GM12878 (cell line): Measurements from ENCODE around the gene OSTN. TPM values are rescaled to one million over a fixed set of nuclear protein-coding genes. Genes with fewer than 3 reads are reported as not detected.

Source experiments
- ATAC-seq: fragments of 200-7000 bp; cut with Tn5 transposase; 3 replicates; pipeline ENCODE4 v1.9.1; 2020; ENCODE audit warnings: mild to moderate bottlenecking, moderate library complexity
- BruUV-seq: library from RNA; stranded (reverse); fragments of 400-500 nt; replicated peaks from 2 replicates; lab custom pipeline; 2021; lab: Mats Ljungman, UMichigan
- CTCF ChIA-PET: fragments of 300-600 bp; sonication (Branson Sonifier 250); formaldehyde crosslinking; extraction: SDS; loops from one replicate; lab custom pipeline; 2021; ENCODE audit warnings: inconsistent platforms; lab: Yijun Ruan, JAX
- POLR2A ChIA-PET: fragments of 350-600 bp; formaldehyde crosslinking; extraction: SDS; loops from one replicate; lab custom pipeline; 2021; ENCODE audit warnings: inconsistent platforms; lab: Charles Lee
- RAD21 ChIA-PET: fragments of 300-600 bp; sonication (Branson Sonifier 250); formaldehyde crosslinking; loops from one replicate; lab custom pipeline; 2023; ENCODE audit warnings: antibody characterized with exemption; ENCODE audit not compliant: unreplicated experiment; lab: Charles Lee
- SMC1A ChIA-PET: fragments of 300-600 bp; sonication (Branson Sonifier 250); formaldehyde crosslinking; loops from one replicate; lab custom pipeline; 2023; ENCODE audit not compliant: unreplicated experiment, uncharacterized antibody; lab: Charles Lee
- DNase-seq: peaks from one replicate; pipeline ENCODE4 v3.0.0-alpha.2; 2011; ENCODE audit warnings: low read depth, low spot score
- FAIRE-seq: peaks from 3 replicates; lab custom pipeline; 2011; peaks lifted over from hg19 to GRCh38; lab: Jason Lieb, UNC
- H2AFZ ChIP-seq: 2 replicates; pipeline ENCODE4 v1.6.0; 2011; ENCODE audit warnings: low read depth, low read length, control low read depth; ENCODE audit not compliant: control insufficient read depth
- H3K27ac ChIP-seq: 2 replicates; pipeline ENCODE4 v1.5.1; 2011; ENCODE audit warnings: control low read depth; ENCODE audit not compliant: control insufficient read depth, insufficient read depth
- H3K27me3 ChIP-seq, 2 experiments: replicated peaks in 1 of 2; 2 replicates each; pipeline versions ENCODE4 v1.6.0 to v1.6.1; 2011; ENCODE audit warnings: low read length in 1 of 2; ENCODE audit not compliant: control insufficient read depth in 2 of 2, insufficient read depth in 2 of 2
- H3K36me3 ChIP-seq, 2 experiments: 2 replicates each; pipeline ENCODE4 v1.5.1; 2011; ENCODE audit warnings: low read length in 1 of 2; ENCODE audit not compliant: control insufficient read depth in 2 of 2, insufficient read depth in 2 of 2
- H3K4me1 ChIP-seq: 2 replicates; pipeline ENCODE4 v1.6.1; 2011; ENCODE audit warnings: mild to moderate bottlenecking, low read length, moderate library complexity, mixed read lengths; ENCODE audit not compliant: control insufficient read depth, insufficient read depth
- H3K4me2 ChIP-seq: 2 replicates; pipeline ENCODE4 v1.6.0; 2011; ENCODE audit warnings: control low read depth; ENCODE audit not compliant: control insufficient read depth, insufficient read depth
- H3K4me3 ChIP-seq: fragments of 200-600 bp; sonication (generic); 2 replicates; pipeline ENCODE4 v1.5.1; 2016
- H3K79me2 ChIP-seq: 2 replicates; pipeline ENCODE4 v1.6.0; 2011; ENCODE audit warnings: low read length; ENCODE audit not compliant: control insufficient read depth, insufficient read depth
- H3K9ac ChIP-seq: 2 replicates; pipeline ENCODE4 v1.8.0; 2011; ENCODE audit warnings: low read length, control low read depth, mixed read lengths; ENCODE audit not compliant: control insufficient read depth, insufficient read depth
- H3K9me3 ChIP-seq: replicated peaks from 3 replicates; pipeline ENCODE4 v1.5.1; 2011; ENCODE audit warnings: mild to moderate bottlenecking, low read length; ENCODE audit not compliant: control insufficient read depth, insufficient read depth
- H4K20me1 ChIP-seq: 2 replicates; pipeline ENCODE4 v1.6.0; 2011; ENCODE audit not compliant: control insufficient read depth, insufficient read depth
- CREM ChIP-seq: IDR thresholded peaks from 2 replicates; pipeline ENCODE4 v1.6.1; 2014; ENCODE audit warnings: antibody characterized with exemption, low read depth
- FOXK2 ChIP-seq: fragments of 450-650 bp; IDR thresholded peaks from 2 replicates; pipeline ENCODE4 v1.6.1; 2017; ENCODE audit warnings: mild to moderate bottlenecking, moderate library complexity
- HDGF ChIP-seq: fragments of 450-650 bp; IDR thresholded peaks from 2 replicates; pipeline ENCODE4 v1.6.1; 2016; ENCODE audit warnings: antibody characterized with exemption
- MEF2B ChIP-seq: fragments of 450-650 bp; IDR thresholded peaks from 2 replicates; pipeline ENCODE4 v1.6.1; 2018; ENCODE audit warnings: mild to moderate bottlenecking, moderate library complexity; ENCODE audit not compliant: partially characterized antibody, poor library complexity, severe bottlenecking
- MTA2 ChIP-seq: fragments of 450-650 bp; IDR thresholded peaks from 2 replicates; pipeline ENCODE4 v1.6.1; 2016; ENCODE audit warnings: low read depth, mild to moderate bottlenecking, moderate library complexity
- NBN ChIP-seq: fragments of 450-650 bp; IDR thresholded peaks from 2 replicates; pipeline ENCODE4 v1.6.1; 2016
- PML ChIP-seq: IDR thresholded peaks from 2 replicates; pipeline ENCODE4 v1.6.1; 2012; ENCODE audit warnings: low read length, inconsistent platforms
- POLR2A ChIP-seq: IDR thresholded peaks from 2 replicates; pipeline ENCODE4 v1.6.1; 2011; ENCODE audit warnings: low read depth, mild to moderate bottlenecking, low read length
- POLR2AphosphoS2 ChIP-seq: IDR thresholded peaks from 2 replicates; pipeline ENCODE4 v1.6.1; 2011; ENCODE audit warnings: low read depth, mild to moderate bottlenecking, low read length, improper control_type of control experiment, moderate library complexity
- POLR2AphosphoS5 ChIP-seq: IDR thresholded peaks from 2 replicates; pipeline ENCODE4 v1.6.1; 2011; ENCODE audit warnings: mild to moderate bottlenecking, low read length, inconsistent platforms
- WRNIP1 ChIP-seq: IDR thresholded peaks from 2 replicates; pipeline ENCODE4 v1.6.1; 2011; ENCODE audit warnings: low read depth, low read length, improper control_type of control experiment, borderline replicate concordance
- ZBED1 ChIP-seq: IDR thresholded peaks from 2 replicates; pipeline ENCODE4 v1.6.1; 2016; ENCODE audit warnings: borderline replicate concordance
- ZSCAN29 ChIP-seq: fragments of 450-650 bp; IDR thresholded peaks from 2 replicates; pipeline ENCODE4 v1.6.1; 2017; ENCODE audit warnings: mild to moderate bottlenecking, moderate library complexity
- WGBS: methylation state at CpG from one replicate; pipeline ENCODE4 v1.1.6; 2016; ENCODE audit warnings: low lambda C conversion rate; ENCODE audit not compliant: insufficient replicate concordance, insufficient coverage; ENCODE audit errors: missing lambda C conversion rate; 5-methylcytosine and 5-hydroxymethylcytosine counted together
- in situ Hi-C: fragments of 300-500 bp; cut with MboI; formaldehyde crosslinking; loops from 9 replicates; pipeline ENCODE4 v1.14.3; 2018; ENCODE audit warnings: mixed read lengths
- intact Hi-C: fragments of 100-400 bp; cut with micrococcal nuclease; formaldehyde crosslinking; loops from one replicate; pipeline ENCODE4 v1.14.2; 2022; ENCODE audit not compliant: unreplicated experiment
- polyA plus RNA-seq, 11 experiments: library from polyadenylated mRNA; depleted of rRNA in 4 of 11; unstranded in 6 of 11; stranded (reverse) in 5 of 11; fragments of >200 nt; fragmentation: Nextera tagmentation in 4 of 11; fragmentation: Illumina TruSeq in 1 of 11; extraction: Ambion mirVana in 4 of 11; extraction: Trizol in 1 of 11; gene quantifications; 1 replicate in 1 of 11; 2 replicates in 10 of 11; pipeline versions ENCODE4 v1.2.1 to v1.2.3, GENCODE V29; 2011 to 2016; ENCODE audit warnings: inconsistent platforms in 2 of 11, missing spikeins in 2 of 11, low read depth in 1 of 11
- total RNA-seq, 4 experiments: library from RNA; depleted of rRNA in 3 of 4; stranded (reverse); fragments of >200 nt in 3 of 4; fragmentation: Illumina TruSeq in 1 of 4; extraction: Trizol in 1 of 4; gene quantifications; 2 replicates each; pipeline versions ENCODE4 v1.2.1 to v1.2.3, GENCODE V29; 2013 to 2021
- TF ChIP-seq, protein P1 (sequence below): IDR thresholded peaks from 2 replicates; pipeline ENCODE4 v1.6.1; 2012; ENCODE audit warnings: low read length, inconsistent platforms

The OSTN gene
- total and polyA plus RNA-seq, 10 of the 15 experiments (the other 5 are each of a cell fraction or from before 2014, with no cell fraction given) = 0.04 to 0.27 (median 0.06) TPM; not detected in 6

DNA sequence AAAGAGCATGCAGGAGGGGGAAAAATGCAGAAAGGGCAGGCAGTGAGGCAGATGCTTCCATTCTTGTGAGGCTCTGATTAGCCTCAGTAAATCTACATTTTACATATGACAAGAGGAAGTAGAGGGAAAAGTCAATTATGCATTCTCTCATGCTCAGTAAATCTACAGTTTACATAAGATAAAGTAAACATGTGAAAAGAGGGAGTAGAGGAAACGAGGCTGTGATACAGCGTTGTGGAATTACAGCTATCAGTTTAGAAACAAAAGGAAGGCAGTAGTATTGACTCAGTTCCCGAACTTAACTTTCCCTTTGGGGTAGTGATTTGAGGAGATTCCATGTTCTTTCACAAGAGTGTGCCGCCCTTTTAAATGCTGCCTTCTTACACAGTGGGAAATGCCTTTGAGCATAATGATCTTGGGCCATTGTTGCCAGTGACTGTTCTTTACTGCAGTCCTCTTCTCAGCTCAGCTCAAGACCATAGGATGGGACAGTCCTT, 39.3 kb downstream of the OSTN start:
- DNase-seq (no peak), ATAC-seq (no peak), FAIRE-seq (no peak)
- RAD21 ChIA-PET = interaction anchor here (1.0 kb wide), 2 partner anchors 54 to 92 kb away, joined by 3 read pairs; partner anchors contain the start of gene UTS2B
- intact Hi-C loops = loop anchor here (5.0 kb wide), 1 partner anchor 139 kb away; no protein-coding TSS in a partner anchor
- Histone ChIP-seq H3K27ac (no peak overlapping the region), H3K4me3 (no peak overlapping the region), H3K9me3 (no peaks in the 10 kb centered on the region; the same call in 2 of the 3 replicates), H2AFZ (no peak overlapping the region), H4K20me1 (no peaks in the 10 kb centered on the region), H3K36me3 (no peaks in the 10 kb centered on the region), H3K27me3 (no peaks in the 10 kb centered on the region), H3K9ac (no peak overlapping the region), H3K79me2 (no peaks in the 10 kb centered on the region), H3K4me2 (no peak overlapping the region), H3K4me1 (peaks cover 19% of the 10 kb centered on the region; the same call in 1 of the 2 replicates)
- CTCF ChIA-PET = interaction anchor here (0.7 to 1.7 kb wide), 5 partner anchors 98 to 180 kb away, joined by 3 to 4 read pairs (median 3); no protein-coding TSS in a partner anchor
- no TSS peak for BruUV-seq
- 81% methylated on average over 4 of the region's 4 CpGs for WGBS
- POLR2A ChIA-PET = no interaction called here
- SMC1A ChIA-PET = interaction anchor here (0.6 to 4.1 kb wide), 7 partner anchors 30 to 160 kb away, joined by 3 to 14 read pairs (median 4); no protein-coding TSS in a partner anchor
- in situ Hi-C loops = no loop called here
- no peak for TF ChIP-seq PML
- TF ChIP-seq MTA2 = no peak
- no peak for TF ChIP-seq CREM
- no peak for TF ChIP-seq WRNIP1
- no peak for TF ChIP-seq POLR2AphosphoS5
- no peak for TF ChIP-seq NBN
- no peak for TF ChIP-seq POLR2A
- no peak for TF ChIP-seq ZSCAN29
- no peak for TF ChIP-seq HDGF
- TF ChIP-seq POLR2AphosphoS2 = no peak
- TF ChIP-seq ZBED1 = no peak
- TF ChIP-seq, protein P1, sequence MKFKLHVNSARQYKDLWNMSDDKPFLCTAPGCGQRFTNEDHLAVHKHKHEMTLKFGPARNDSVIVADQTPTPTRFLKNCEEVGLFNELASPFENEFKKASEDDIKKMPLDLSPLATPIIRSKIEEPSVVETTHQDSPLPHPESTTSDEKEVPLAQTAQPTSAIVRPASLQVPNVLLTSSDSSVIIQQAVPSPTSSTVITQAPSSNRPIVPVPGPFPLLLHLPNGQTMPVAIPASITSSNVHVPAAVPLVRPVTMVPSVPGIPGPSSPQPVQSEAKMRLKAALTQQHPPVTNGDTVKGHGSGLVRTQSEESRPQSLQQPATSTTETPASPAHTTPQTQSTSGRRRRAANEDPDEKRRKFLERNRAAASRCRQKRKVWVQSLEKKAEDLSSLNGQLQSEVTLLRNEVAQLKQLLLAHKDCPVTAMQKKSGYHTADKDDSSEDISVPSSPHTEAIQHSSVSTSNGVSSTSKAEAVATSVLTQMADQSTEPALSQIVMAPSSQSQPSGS = no peak
- no peak for TF ChIP-seq MEF2B
- TF ChIP-seq FOXK2 = no peak
- TF ChIP-seq, all 136 proteins: peak for 0
